HepG2 (cell line): Measurements from ENCODE around the gene YIPF4. TPM values are rescaled to one million over a fixed set of nuclear protein-coding genes. Genes with fewer than 3 reads are reported as not detected.

Experiments used
- ATAC-seq: fragments of 200-7000 bp; cut with Tn5 transposase; 3 replicates; pipeline ENCODE4 v1.9.1; 2020; ENCODE audit warnings: mild to moderate bottlenecking, moderate library complexity
- BruUV-seq: library from RNA; stranded (reverse); fragments of 400-500 nt; replicated peaks from 2 replicates; lab custom pipeline; 2021; lab: Mats Ljungman, UMichigan
- CTCF ChIA-PET: fragments of 300-600 bp; formaldehyde crosslinking; extraction: SDS; loops from one replicate; lab custom pipeline; 2021; ENCODE audit warnings: low total read pairs, inconsistent platforms, low intra/inter-chr PET ratio; lab: Yijun Ruan, JAX
- POLR2A ChIA-PET: fragments of 350-600 bp; sonication (Branson Sonifier 250); formaldehyde crosslinking; loops from one replicate; lab custom pipeline; 2020; ENCODE audit warnings: antibody characterized with exemption, inconsistent platforms; lab: Yijun Ruan, JAX
- DNase-seq: peaks from one replicate; pipeline ENCODE4 v3.0.0-alpha.2; 2015; ENCODE audit warnings: low spot score
- FAIRE-seq: peaks from 3 replicates; lab custom pipeline; 2011; peaks lifted over from hg19 to GRCh38; lab: Jason Lieb, UNC
- H2AFZ ChIP-seq: one replicate; pipeline ENCODE4 v1.6.1; 2011; ENCODE audit warnings: low read length, inconsistent platforms
- H3K27ac ChIP-seq: fragments of 300-600 bp; 3 replicates; pipeline ENCODE4 v1.8.0; 2011; ENCODE audit warnings: mixed run types, mild to moderate bottlenecking, mixed read lengths, low read length, inconsistent platforms; ENCODE audit not compliant: insufficient read depth; ENCODE audit errors: extremely low read length
- H3K27me3 ChIP-seq, 2 experiments: fragments of 200-600 bp in 1 of 2; 2 replicates in 1 of 2; 3 replicates in 1 of 2; pipeline versions ENCODE4 v1.6.0 to v1.8.0; 2011; ENCODE audit warnings: low read length in 2 of 2, mild to moderate bottlenecking in 2 of 2, moderate library complexity in 2 of 2, inconsistent platforms in 1 of 2; ENCODE audit not compliant: insufficient read depth in 2 of 2, control insufficient read depth in 1 of 2
- H3K36me3 ChIP-seq, 2 experiments: fragments of 200-600 bp in 1 of 2; replicated peaks in 1 of 2; 2 replicates in 1 of 2; 3 replicates in 1 of 2; pipeline versions ENCODE4 v1.5.1 to v1.8.0; 2011; ENCODE audit warnings: low read length in 2 of 2, inconsistent platforms in 1 of 2; ENCODE audit not compliant: insufficient read depth in 2 of 2, control insufficient read depth in 1 of 2
- H3K4me1 ChIP-seq: 2 replicates; pipeline ENCODE4 v1.5.1; 2012; ENCODE audit warnings: low read length, inconsistent platforms; ENCODE audit not compliant: insufficient read depth
- H3K4me2 ChIP-seq: 2 replicates; pipeline ENCODE4 v1.6.0; 2011; ENCODE audit warnings: low read depth, low read length, inconsistent platforms
- H3K4me3 ChIP-seq, 3 experiments: fragments of 200-600 bp in 1 of 3; sonication (generic), shearing (Covaris generic) in 1 of 3; replicated peaks in 1 of 3; 2 replicates each; pipeline ENCODE4 v1.5.1; 2011 to 2016; ENCODE audit warnings: low read length in 3 of 3, inconsistent platforms in 2 of 3, low read depth in 2 of 3, mild to moderate bottlenecking in 2 of 3, control low read depth in 1 of 3, mixed read lengths in 1 of 3; ENCODE audit not compliant: insufficient read depth in 1 of 3
- H3K79me2 ChIP-seq: one replicate; pipeline ENCODE4 v1.6.1; 2011; ENCODE audit warnings: low read length, inconsistent platforms; ENCODE audit not compliant: insufficient read depth
- H3K9ac ChIP-seq: 2 replicates; pipeline ENCODE4 v1.6.0; 2011; ENCODE audit warnings: mild to moderate bottlenecking, low read depth, low read length, inconsistent platforms; ENCODE audit not compliant: insufficient read depth
- H3K9me3 ChIP-seq: 2 replicates; pipeline ENCODE4 v1.5.1; 2012; ENCODE audit warnings: mild to moderate bottlenecking, low read length
- H4K20me1 ChIP-seq: 2 replicates; pipeline ENCODE4 v1.6.0; 2011; ENCODE audit warnings: inconsistent platforms, mild to moderate bottlenecking, low read length, moderate library complexity; ENCODE audit not compliant: insufficient read depth
- DRAP1 ChIP-seq: IDR thresholded peaks from 2 replicates; pipeline ENCODE4 v1.6.1; 2016; ENCODE audit warnings: missing genetic modification reagents, missing compliant biosample characterization
- ERF ChIP-seq: IDR thresholded peaks from 2 replicates; pipeline ENCODE4 v1.6.1; 2018; ENCODE audit warnings: missing biosample characterization, missing genetic modification reagents
- HNF4A ChIP-seq: sonication (generic); formaldehyde crosslinking; IDR thresholded peaks from 2 replicates; pipeline ENCODE4 v1.4.0; 2020; ENCODE audit warnings: missing genetic modification reagents
- NR0B2 ChIP-seq: sonication (generic); formaldehyde crosslinking; IDR thresholded peaks from 2 replicates; pipeline ENCODE4 v1.4.0; 2020; ENCODE audit warnings: mild to moderate bottlenecking, missing genetic modification reagents
- RBAK ChIP-seq: sonication (generic); formaldehyde crosslinking; IDR thresholded peaks from 2 replicates; pipeline ENCODE4 v1.5.1; 2020; ENCODE audit warnings: mild to moderate bottlenecking, missing genetic modification reagents
- SRF ChIP-seq: IDR thresholded peaks from 2 replicates; pipeline ENCODE4 v1.6.1; 2011; ENCODE audit warnings: mild to moderate bottlenecking, low read depth, low read length, moderate library complexity
- TFDP1 ChIP-seq: IDR thresholded peaks from 2 replicates; pipeline ENCODE4 v1.6.1; 2016; ENCODE audit warnings: missing compliant biosample characterization, missing genetic modification reagents, borderline replicate concordance
- THAP11 ChIP-seq: IDR thresholded peaks from 2 replicates; pipeline ENCODE4 v1.6.1; 2016; ENCODE audit warnings: missing biosample characterization, missing genetic modification reagents
- ZFP36L1 ChIP-seq: sonication (generic); formaldehyde crosslinking; IDR thresholded peaks from 2 replicates; pipeline ENCODE4 v1.8.0; 2022; ENCODE audit warnings: mild to moderate bottlenecking, missing genetic modification reagents, moderate library complexity
- WGBS: methylation state at CpG from one replicate; pipeline ENCODE4 v1.1.6; 2017; ENCODE audit warnings: low lambda C conversion rate; 5-methylcytosine and 5-hydroxymethylcytosine counted together
- in situ Hi-C: cut with HindIII; loops from 2 replicates; pipeline ENCODE4 v1.10.0; 2017; ENCODE audit warnings: low pct_unique_long_range_greater_than_20kb; ENCODE audit not compliant: extremely low pct_ligation_motif_present
- intact Hi-C: fragments of 100-400 bp; cut with micrococcal nuclease; formaldehyde crosslinking; loops from one replicate; pipeline ENCODE4 v1.10.0; 2022; ENCODE audit not compliant: unreplicated experiment
- polyA plus RNA-seq, 8 experiments: library from polyadenylated mRNA; depleted of rRNA in 3 of 8; stranded (reverse) in 7 of 8; unstranded in 1 of 8; fragments of >200 nt; fragmentation: Illumina TruSeq in 4 of 8; extraction: Trizol in 4 of 8; gene quantifications; 2 replicates each; pipeline versions ENCODE4 v1.2.1 to v1.2.3, GENCODE V29; 2011 to 2016; ENCODE audit warnings: low read depth in 4 of 8, missing spikeins in 1 of 8, mixed read lengths in 1 of 8; ENCODE audit not compliant: insufficient read depth in 1 of 8
- total RNA-seq, 5 experiments: library from RNA; depleted of rRNA; stranded (reverse); fragments of >200 nt; fragmentation: Illumina TruSeq; extraction: Trizol; gene quantifications; 2 replicates each; pipeline ENCODE4 v1.2.3, GENCODE V29; 2016; ENCODE audit warnings: low read depth in 1 of 5

Gene YIPF4
- total and polyA plus RNA-seq, 2 of the 13 experiments (the other 11 are each of a cell fraction or from before 2014, with no cell fraction given), result 19.0 to 43.9 TPM

DNA sequence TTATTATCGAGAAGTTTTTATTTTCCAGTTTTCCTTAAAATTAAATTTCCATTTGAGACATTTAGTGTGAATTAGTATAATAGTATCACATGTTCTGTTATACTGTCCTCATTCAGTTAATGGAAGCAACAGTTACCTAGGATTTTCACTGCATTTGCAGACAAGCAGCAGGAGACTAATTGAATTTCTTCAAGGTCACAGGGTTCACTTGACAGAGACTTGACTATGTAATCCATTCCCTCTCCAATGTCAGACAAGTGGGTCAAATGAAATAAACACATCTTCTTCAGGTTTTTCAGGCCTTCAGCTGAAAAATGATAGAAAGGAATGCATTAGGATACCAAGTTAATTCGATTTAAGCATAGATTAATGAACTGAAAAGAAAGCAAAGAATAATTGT is 39.7 kb upstream of the YIPF4 start:
- H3K79me2 ChIP-seq, result no peaks in the 10 kb centered on the region
- no peaks in the 10 kb centered on the region for H3K9me3 ChIP-seq
- no peak overlapping the region for H2AFZ ChIP-seq
- TF ChIP-seq THAP11, result no peak
- no peak for TF ChIP-seq HNF4A (CRISPR knock-in tag)
- no peak for TF ChIP-seq ZFP36L1 (CRISPR knock-in tag)
- no peak for TF ChIP-seq ERF (CRISPR knock-in tag)
- TF ChIP-seq TFDP1 (CRISPR knock-in tag), result no peak
- TF ChIP-seq NR0B2 (CRISPR knock-in tag), result no peak
- no peak for TF ChIP-seq DRAP1 (CRISPR knock-in tag)
- TF ChIP-seq SRF, result no peak
- no peak for TF ChIP-seq RBAK
- H3K4me1 ChIP-seq, result peaks cover under 1% of the 10 kb centered on the region; the same call in 1 of the 2 replicates
- intact Hi-C loops, result no loop called here
- ATAC-seq (no peak), FAIRE-seq (no peak), DNase-seq (no peak)
- no peaks in the 10 kb centered on the region for H3K36me3 ChIP-seq
- BruUV-seq, result no TSS peak
- in situ Hi-C loops, result no loop called here
- no peak overlapping the region for H3K4me3 ChIP-seq
- H3K4me2 ChIP-seq, result no peak overlapping the region
- POLR2A ChIA-PET, result no interaction called here
- WGBS, result 63% methylated on average over 2 of the region's 2 CpGs
- CTCF ChIA-PET, result no interaction called here
- no peak overlapping the region for H3K9ac ChIP-seq
- H3K27me3 ChIP-seq, result no peaks in the 10 kb centered on the region
- H3K27ac ChIP-seq, result no peak overlapping the region
- H4K20me1 ChIP-seq, result no peaks in the 10 kb centered on the region
